HTR-8/SVneo (cell line): ENCODE measurements around the gene ERICH2.

Source experiments
- DNase-seq: peaks from one replicate; pipeline ENCODE4 v3.0.0; 2011; ENCODE audit warnings: low spot score, mixed read lengths; ENCODE audit not compliant: insufficient read length
- FAIRE-seq: peaks from 2 replicates; lab custom pipeline; 2011; peaks lifted over from hg19 to GRCh38; lab: Jason Lieb, UNC

Gene ERICH2

GRCh38 chr2:170830166-170830565 lies 60.0 kb downstream of the ERICH2 start:
- DNase-seq (no peak), FAIRE-seq (no peak)

GRCh38 chr2:170831115-170831514 lies 60.9 kb downstream of the ERICH2 start:
- DNase-seq (no peak), FAIRE-seq (no peak)

- DNase-seq (no peak), FAIRE-seq (no peak)
These were observed 65.8 kb downstream of the ERICH2 start for GRCh38 chr2:170836027-170836426.

- DNase-seq = no peak
- no peak for FAIRE-seq
These were observed 70.6 kb downstream of the ERICH2 start for GRCh38 chr2:170840717-170841210.

GRCh38 chr2:170842785-170843184 lies 72.6 kb downstream of the ERICH2 start:
- FAIRE-seq = no peak
- no peak for DNase-seq

GRCh38 chr2:170843656-170844055 lies 73.5 kb downstream of the ERICH2 start:
- FAIRE-seq (no peak), DNase-seq (peak; percentile 40)

- no peak for FAIRE-seq
- no peak for DNase-seq
These were observed 75.2 kb downstream of the ERICH2 start for GRCh38 chr2:170845343-170845742.

- FAIRE-seq = no peak
- no peak for DNase-seq
These were observed 76.1 kb downstream of the ERICH2 start for GRCh38 chr2:170846314-170846713.

GRCh38 chr2:170847716-170848115 lies 77.5 kb downstream of the ERICH2 start:
- DNase-seq = no peak

More at GRCh38 chr2:170847716-170848115, 77.5 kb downstream of the ERICH2 start:
- FAIRE-seq = no peak
